Esophagus muscularis mucosa (tissue), 4 donors: ENCODE results near the gene MOSMO.

Experiments used
- EP300 ChIP-seq: sonication (generic); formaldehyde crosslinking; IDR thresholded peaks from one replicate; pipeline ENCODE4 v1.6.1; 2017; ENCODE audit warnings: antibody characterized with exemption
- POLR2A ChIP-seq: fragments of 450-650 bp; IDR thresholded peaks from one replicate; pipeline ENCODE4 v1.6.1; 2017; ENCODE audit warnings: antibody characterized with exemption, moderate library complexity, mild to moderate bottlenecking, low read depth
- POLR2AphosphoS5 ChIP-seq, 2 donors: sonication (generic); formaldehyde crosslinking; IDR thresholded peaks; one replicate each; pipeline ENCODE4 v1.6.1; 2017; ENCODE audit warnings: antibody characterized with exemption in 2 of 2
- TF ChIP-seq, protein P1 (sequence below), 3 experiments: fragments of 200-600 bp in 2 of 3; fragments of 450-650 bp in 1 of 3; sonication (generic) in 2 of 3; IDR thresholded peaks; one replicate each; pipeline ENCODE4 v1.5.1; 2017 to 2019; ENCODE audit warnings: antibody characterized with exemption in 3 of 3, mild to moderate bottlenecking in 2 of 3, moderate library complexity in 1 of 3

DNA sequence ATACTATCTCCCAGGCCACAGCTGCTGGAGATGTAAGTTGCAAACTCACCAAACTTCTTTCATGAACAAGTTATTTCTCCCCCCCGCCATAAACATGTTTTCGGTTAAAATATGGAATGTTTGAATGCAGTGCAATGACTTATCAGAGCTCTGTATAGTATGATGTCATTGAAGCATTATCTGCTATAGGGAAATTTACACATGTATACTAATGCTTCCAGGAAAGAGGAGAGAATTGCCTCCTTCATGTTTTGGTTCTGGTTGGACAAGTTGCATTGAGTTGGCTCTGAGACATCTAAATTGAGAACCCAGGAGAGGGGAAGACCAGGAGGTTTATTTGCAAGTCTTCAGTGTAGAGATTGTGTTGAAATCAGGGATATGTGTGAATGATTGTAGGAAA is 34.0 kb upstream of the MOSMO start:
- no peak for TF ChIP-seq POLR2AphosphoS5 (IDR thresholded peaks at IDR 0.05)
- TF ChIP-seq, protein P1, sequence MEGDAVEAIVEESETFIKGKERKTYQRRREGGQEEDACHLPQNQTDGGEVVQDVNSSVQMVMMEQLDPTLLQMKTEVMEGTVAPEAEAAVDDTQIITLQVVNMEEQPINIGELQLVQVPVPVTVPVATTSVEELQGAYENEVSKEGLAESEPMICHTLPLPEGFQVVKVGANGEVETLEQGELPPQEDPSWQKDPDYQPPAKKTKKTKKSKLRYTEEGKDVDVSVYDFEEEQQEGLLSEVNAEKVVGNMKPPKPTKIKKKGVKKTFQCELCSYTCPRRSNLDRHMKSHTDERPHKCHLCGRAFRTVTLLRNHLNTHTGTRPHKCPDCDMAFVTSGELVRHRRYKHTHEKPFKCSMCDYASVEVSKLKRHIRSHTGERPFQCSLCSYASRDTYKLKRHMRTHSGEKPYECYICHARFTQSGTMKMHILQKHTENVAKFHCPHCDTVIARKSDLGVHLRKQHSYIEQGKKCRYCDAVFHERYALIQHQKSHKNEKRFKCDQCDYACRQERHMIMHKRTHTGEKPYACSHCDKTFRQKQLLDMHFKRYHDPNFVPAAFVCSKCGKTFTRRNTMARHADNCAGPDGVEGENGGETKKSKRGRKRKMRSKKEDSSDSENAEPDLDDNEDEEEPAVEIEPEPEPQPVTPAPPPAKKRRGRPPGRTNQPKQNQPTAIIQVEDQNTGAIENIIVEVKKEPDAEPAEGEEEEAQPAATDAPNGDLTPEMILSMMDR (IDR thresholded peaks at IDR 0.05) = no peak
- no peak for TF ChIP-seq EP300
- no peak for TF ChIP-seq POLR2A
